H1 (cell line): ENCODE results near the gene FMN2. TPM values are rescaled to one million over a fixed set of nuclear protein-coding genes. Genes with fewer than 3 reads are reported as not detected.

Experiments
- CTCF ChIA-PET: fragments of 300-600 bp; sonication (Branson Sonifier 250); formaldehyde crosslinking; loops from one replicate; lab custom pipeline; 2021; ENCODE audit not compliant: partially characterized antibody; lab: Charles Lee
- POLR2A ChIA-PET: fragments of 300-600 bp; sonication (Branson Sonifier 250); formaldehyde crosslinking; loops from one replicate; lab custom pipeline; 2021; ENCODE audit warnings: inconsistent platforms; ENCODE audit not compliant: partially characterized antibody; lab: Charles Lee
- DNase-seq, 2 experiments: peaks; one replicate each; pipeline versions ENCODE4 v3.0.0 to v3.0.0-alpha.2; 2010 to 2022; ENCODE audit warnings: low spot score in 2 of 2, low read depth in 1 of 2, mixed read lengths in 1 of 2
- FAIRE-seq: peaks from 2 replicates; lab custom pipeline; 2011; peaks lifted over from hg19 to GRCh38; lab: Jason Lieb, UNC
- H2AFZ ChIP-seq: 2 replicates; pipeline ENCODE4 v1.8.1; 2012; ENCODE audit warnings: low read length, inconsistent platforms
- H2AK5ac ChIP-seq: 2 replicates; pipeline ENCODE4 v1.6.1; 2013; ENCODE audit warnings: low read depth, low read length
- H2BK120ac ChIP-seq: replicated peaks from 2 replicates; pipeline ENCODE3; 2013; ENCODE audit warnings: low read depth, low read length, inconsistent platforms
- H2BK12ac ChIP-seq: 2 replicates; pipeline ENCODE4 v1.6.1; 2013; ENCODE audit warnings: low read depth, low read length
- H2BK15ac ChIP-seq: 2 replicates; pipeline ENCODE4 v1.6.1; 2013; ENCODE audit warnings: low read length
- H2BK20ac ChIP-seq: 2 replicates; pipeline ENCODE4 v1.6.1; 2013; ENCODE audit warnings: low read length
- H2BK5ac ChIP-seq: 2 replicates; pipeline ENCODE4 v1.6.1; 2013; ENCODE audit warnings: low read depth, low read length
- H3K14ac ChIP-seq: 2 replicates; pipeline ENCODE4 v1.6.1; 2013; ENCODE audit warnings: inconsistent platforms; ENCODE audit not compliant: insufficient read length
- H3K18ac ChIP-seq: 2 replicates; pipeline ENCODE4 v1.6.1; 2013; ENCODE audit warnings: low read length; ENCODE audit errors: extremely low read depth
- H3K23ac ChIP-seq: 2 replicates; pipeline ENCODE4 v1.6.1; 2013; ENCODE audit warnings: inconsistent platforms; ENCODE audit not compliant: insufficient read length
- H3K23me2 ChIP-seq: 2 replicates; pipeline ENCODE4 v1.6.1; 2013; ENCODE audit warnings: low read depth, low read length
- H3K27ac ChIP-seq: 2 replicates; pipeline ENCODE4 v1.6.1; 2011; ENCODE audit warnings: low read depth, low read length, inconsistent platforms
- H3K27me3 ChIP-seq, 4 experiments: replicated peaks in 1 of 4; 1 replicate in 1 of 4; 2 replicates in 3 of 4; pipeline versions ENCODE4 v1.6.1 to v1.8.1; 2011 to 2013; ENCODE audit warnings: low read length in 3 of 4, mild to moderate bottlenecking in 3 of 4, inconsistent platforms in 2 of 4, mixed read lengths in 2 of 4, moderate library complexity in 1 of 4; ENCODE audit not compliant: control insufficient read depth in 3 of 4, insufficient read depth in 3 of 4; ENCODE audit errors: extremely low read depth in 1 of 4
- H3K36me3 ChIP-seq, 4 experiments: 2 replicates each; pipeline versions ENCODE4 v1.6.1 to v1.8.1; 2011 to 2013; ENCODE audit warnings: mild to moderate bottlenecking in 4 of 4, low read length in 3 of 4, moderate library complexity in 2 of 4, control low read depth in 1 of 4, inconsistent platforms in 1 of 4; ENCODE audit not compliant: insufficient read depth in 4 of 4, control insufficient read depth in 2 of 4
- H3K4ac ChIP-seq: replicated peaks from 2 replicates; pipeline ENCODE3; 2013; ENCODE audit warnings: low read length, low read depth, mixed read lengths, inconsistent platforms; ENCODE audit not compliant: insufficient read length
- H3K4me1 ChIP-seq, 4 experiments: replicated peaks in 1 of 4; 1 replicate in 1 of 4; 2 replicates in 3 of 4; pipeline versions ENCODE4 v1.6.1 to v1.8.1; 2011 to 2013; ENCODE audit warnings: low read length in 3 of 4, inconsistent platforms in 2 of 4, mixed read lengths in 1 of 4; ENCODE audit not compliant: insufficient read depth in 4 of 4, control insufficient read depth in 3 of 4
- H3K4me2 ChIP-seq, 2 experiments: 2 replicates each; pipeline versions ENCODE4 v1.6.1 to v1.8.1; 2011 to 2013; ENCODE audit warnings: low read depth in 2 of 2, low read length in 2 of 2, control low read depth in 1 of 2, inconsistent platforms in 1 of 2, mild to moderate bottlenecking in 1 of 2; ENCODE audit not compliant: insufficient read depth in 1 of 2
- H3K4me3 ChIP-seq, 4 experiments: fragments of 200-600, 300-600 bp in 1 of 4; sonication (generic), shearing (Covaris generic), sonication (Bioruptor Twin) in 1 of 4; 2 replicates each; pipeline versions ENCODE4 v1.5.1 to v1.8.1; 2011 to 2016; ENCODE audit warnings: low read length in 4 of 4, low read depth in 3 of 4, control low read depth in 2 of 4, inconsistent platforms in 2 of 4, mild to moderate bottlenecking in 2 of 4, mixed read lengths in 1 of 4, moderate library complexity in 1 of 4; ENCODE audit not compliant: insufficient read depth in 2 of 4; ENCODE audit errors: extremely low read depth in 1 of 4
- H3K56ac ChIP-seq: replicated peaks from 2 replicates; pipeline ENCODE3; 2013; ENCODE audit warnings: low read depth, mild to moderate bottlenecking, mixed read lengths, low read length, inconsistent platforms; ENCODE audit not compliant: insufficient read length
- H3K79me1 ChIP-seq: 2 replicates; pipeline ENCODE4 v1.6.1; 2013; ENCODE audit warnings: low read depth, low read length, control low read depth
- H3K79me2 ChIP-seq, 2 experiments: 2 replicates each; pipeline versions ENCODE4 v1.6.1 to v1.8.1; 2012 to 2013; ENCODE audit warnings: low read length in 2 of 2, mild to moderate bottlenecking in 2 of 2, inconsistent platforms in 1 of 2; ENCODE audit not compliant: insufficient read depth in 2 of 2, control insufficient read depth in 1 of 2
- H3K9ac ChIP-seq, 4 experiments: replicated peaks in 1 of 4; 1 replicate in 1 of 4; 2 replicates in 3 of 4; pipeline versions ENCODE4 v1.6.1 to v1.8.1; 2011 to 2013; ENCODE audit warnings: low read depth in 3 of 4, low read length in 3 of 4, control low read depth in 2 of 4, mild to moderate bottlenecking in 2 of 4, moderate library complexity in 2 of 4, inconsistent platforms in 1 of 4; ENCODE audit errors: extremely low read depth in 1 of 4
- H3K9me3 ChIP-seq, 2 experiments: 2 replicates each; pipeline versions ENCODE4 v1.6.1 to v1.8.1; 2012 to 2013; ENCODE audit warnings: mild to moderate bottlenecking in 2 of 2, moderate library complexity in 2 of 2, control low read depth in 1 of 2, inconsistent platforms in 1 of 2, low read depth in 1 of 2, low read length in 1 of 2, mixed read lengths in 1 of 2; ENCODE audit not compliant: insufficient read depth in 2 of 2
- H4K20me1 ChIP-seq, 2 experiments: replicated peaks in 1 of 2; 2 replicates each; pipeline versions ENCODE3 to v1.8.1; 2011 to 2013; ENCODE audit warnings: inconsistent platforms in 2 of 2, low read length in 2 of 2, mild to moderate bottlenecking in 1 of 2; ENCODE audit not compliant: insufficient read depth in 2 of 2, control insufficient read depth in 1 of 2
- H4K5ac ChIP-seq: 2 replicates; pipeline ENCODE4 v1.6.1; 2013; ENCODE audit warnings: low read length, low read depth, mixed read lengths, inconsistent platforms; ENCODE audit not compliant: insufficient read length
- H4K8ac ChIP-seq: 2 replicates; pipeline ENCODE4 v1.8.0; 2013; ENCODE audit warnings: mild to moderate bottlenecking, moderate library complexity, low read length, inconsistent platforms; ENCODE audit not compliant: insufficient read depth; ENCODE audit errors: extremely low read depth
- H4K91ac ChIP-seq: replicated peaks from 2 replicates; pipeline ENCODE3; 2013; ENCODE audit warnings: low read length, mixed read lengths, inconsistent platforms; ENCODE audit not compliant: insufficient read length
- CHD2 ChIP-seq: IDR thresholded peaks from 2 replicates; pipeline ENCODE4 v1.6.1; 2012; ENCODE audit warnings: low read length, improper control_type of control experiment
- CTBP2 ChIP-seq: IDR thresholded peaks from 2 replicates; pipeline ENCODE4 v1.7.0; 2011; ENCODE audit warnings: borderline replicate concordance, mild to moderate bottlenecking, moderate library complexity, mixed read lengths, low read length; ENCODE audit not compliant: insufficient read depth, insufficient read length
- PHF8 ChIP-seq: fragments of 200-600 bp; sonication (generic); conservative IDR thresholded peaks from 2 replicates; pipeline ENCODE4 v1.7.1; 2012; ENCODE audit warnings: low read depth, mild to moderate bottlenecking, inconsistent platforms, low read length, moderate library complexity
- POLR2A ChIP-seq, 2 experiments: IDR thresholded peaks; 1 replicate in 1 of 2; 2 replicates in 1 of 2; pipeline ENCODE4 v1.6.1; 2011; ENCODE audit warnings: low read depth in 2 of 2, low read length in 2 of 2, mild to moderate bottlenecking in 2 of 2; ENCODE audit errors: control extremely low read depth in 1 of 2
- RBBP5 ChIP-seq: IDR thresholded peaks from 2 replicates; pipeline ENCODE4 v1.7.1; 2012; ENCODE audit warnings: low read depth, mild to moderate bottlenecking, inconsistent platforms, low read length, moderate library complexity, borderline replicate concordance
- SAP30 ChIP-seq: fragments of 300-600 bp; sonication (generic); IDR thresholded peaks from 2 replicates; pipeline ENCODE4 v1.7.1; 2012; ENCODE audit warnings: low read length, moderate library complexity, mild to moderate bottlenecking, inconsistent platforms; ENCODE audit not compliant: insufficient read depth, insufficient replicate concordance
- YY1 ChIP-seq: IDR thresholded peaks from 2 replicates; pipeline ENCODE4 v1.6.1; 2011; ENCODE audit warnings: low read depth, mild to moderate bottlenecking, low read length
- WGBS, 2 experiments: shearing (Covaris generic) in 1 of 2; methylation state at CpG; one replicate each; pipeline versions ENCODE4 v1.1.6 to v1.1.7; 2013 to 2015; ENCODE audit warnings: low lambda C conversion rate in 2 of 2, mixed read lengths in 2 of 2, inconsistent platforms in 1 of 2, low coverage in 1 of 2, missing lambda C conversion rate in 1 of 2; ENCODE audit not compliant: insufficient replicate concordance in 2 of 2, insufficient coverage in 1 of 2, insufficient read length in 1 of 2; ENCODE audit errors: extremely low coverage in 1 of 2, missing lambda C conversion rate in 1 of 2; 5-methylcytosine and 5-hydroxymethylcytosine counted together
- polyA plus RNA-seq, 7 experiments: library from polyadenylated mRNA; depleted of rRNA in 3 of 7; stranded (reverse) in 5 of 7; unstranded in 2 of 7; fragments of >200 nt in 5 of 7; fragments of 200-250 nt in 2 of 7; gene quantifications; 1 replicate in 5 of 7; 2 replicates in 1 of 7; 4 replicates in 1 of 7; pipeline versions ENCODE4 v1.2.1 to v1.2.3, GENCODE V29; 2011 to 2013; ENCODE audit warnings: missing spikeins in 2 of 7, mixed read lengths in 2 of 7
- total RNA-seq: library from RNA; stranded (reverse); fragmentation: NEBNext Ultra II Directional; extraction: Animal tissue kit (Norgen Biotek cat#: 25700); gene quantifications from 2 replicates; pipeline ENCODE4 v1.2.1, GENCODE V29; 2021
- TF ChIP-seq, protein P1 (sequence below), 3 experiments: IDR thresholded peaks; 1 replicate in 2 of 3; 2 replicates in 1 of 3; pipeline versions ENCODE4 v1.5.1 to v1.6.1; 2011; ENCODE audit warnings: low read length in 3 of 3, mild to moderate bottlenecking in 3 of 3, inconsistent platforms in 2 of 3, low read depth in 1 of 3, moderate library complexity in 1 of 3; ENCODE audit not compliant: insufficient read depth in 1 of 3; ENCODE audit errors: control extremely low read depth in 1 of 3
- TF ChIP-seq, protein P2 (sequence below): IDR thresholded peaks from 2 replicates; pipeline ENCODE4 v1.6.1; 2012; ENCODE audit warnings: inconsistent platforms

Gene FMN2
- total and polyA plus RNA-seq, 2 of the 8 experiments (the other 6 are each of a cell fraction or from before 2014, with no cell fraction given) = 0.83 to 2.0 TPM

DNA sequence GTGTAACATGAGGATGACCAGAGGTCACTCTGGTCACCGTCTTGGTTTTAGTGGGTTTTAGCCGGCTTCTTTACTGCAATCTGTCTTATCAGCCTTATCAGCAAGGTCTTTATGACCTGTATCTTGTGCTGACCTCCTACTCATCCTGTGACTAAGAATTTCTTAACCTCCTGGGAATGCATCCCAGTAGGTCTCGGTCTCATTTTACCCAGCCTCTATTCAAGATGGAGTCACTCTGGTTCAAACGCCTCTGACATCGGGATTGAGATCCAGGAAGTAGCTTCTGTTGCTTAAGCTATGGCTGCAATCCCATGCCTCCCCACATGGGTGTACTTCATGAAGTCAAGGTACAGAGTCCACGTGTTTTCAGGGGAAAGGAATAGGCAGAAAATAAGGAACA, 19.9 kb downstream of the FMN2 start:
- CTCF ChIA-PET = interaction anchor here (0.6 to 3.6 kb wide), 12 partner anchors 11 to 57 kb away, joined by 3 to 19 read pairs (median 4); no protein-coding TSS in a partner anchor
- Histone ChIP-seq H3K9me3 (no peaks in the 10 kb centered on the region), H3K23me2 (no peaks in the 10 kb centered on the region), H4K8ac (no peak overlapping the region), H3K27ac (no peak overlapping the region), H3K56ac (no peak overlapping the region), H3K4me2 (no peak overlapping the region), H2BK12ac (no peak overlapping the region), H3K36me3 (no peaks in the 10 kb centered on the region), H4K20me1 (no peaks in the 10 kb centered on the region), H3K4ac (no peak overlapping the region), H3K4me1 (peaks cover 0 to 5% (median 2%) of the 10 kb centered on the region in 4 experiments; a peak in 1 of 7 replicates), H3K9ac (no peak overlapping the region), H2BK5ac (no peak overlapping the region), H2BK15ac (no peak overlapping the region), H3K79me2 (no peaks in the 10 kb centered on the region), H3K27me3 (no peaks in the 10 kb centered on the region), H3K23ac (no peak overlapping the region), H3K4me3 (no peak overlapping the region), H3K18ac (no peak overlapping the region), H2AK5ac (no peak overlapping the region), H4K91ac (no peak overlapping the region), H2AFZ (no peak overlapping the region), H3K79me1 (no peaks in the 10 kb centered on the region), H4K5ac (no peak overlapping the region), H2BK20ac (no peak overlapping the region), H3K14ac (no peak overlapping the region), H2BK120ac (no peak overlapping the region)
- POLR2A ChIA-PET = no interaction called here
- TF ChIP-seq RBBP5 (no peak), PHF8 (no peak), CTBP2 (no peak), SAP30 (no peak), YY1 (0 out of 2 replicates have a peak, but pooled peaks have one; percentile 51), POLR2A (IDR thresholded peaks at IDR 0.05; ENCODE audit: control extremely low read depth in 1 of 2, low read depth in 2 of 2, low read length in 2 of 2) (no peak), CHD2 (no peak)
- TF ChIP-seq, protein P1, sequence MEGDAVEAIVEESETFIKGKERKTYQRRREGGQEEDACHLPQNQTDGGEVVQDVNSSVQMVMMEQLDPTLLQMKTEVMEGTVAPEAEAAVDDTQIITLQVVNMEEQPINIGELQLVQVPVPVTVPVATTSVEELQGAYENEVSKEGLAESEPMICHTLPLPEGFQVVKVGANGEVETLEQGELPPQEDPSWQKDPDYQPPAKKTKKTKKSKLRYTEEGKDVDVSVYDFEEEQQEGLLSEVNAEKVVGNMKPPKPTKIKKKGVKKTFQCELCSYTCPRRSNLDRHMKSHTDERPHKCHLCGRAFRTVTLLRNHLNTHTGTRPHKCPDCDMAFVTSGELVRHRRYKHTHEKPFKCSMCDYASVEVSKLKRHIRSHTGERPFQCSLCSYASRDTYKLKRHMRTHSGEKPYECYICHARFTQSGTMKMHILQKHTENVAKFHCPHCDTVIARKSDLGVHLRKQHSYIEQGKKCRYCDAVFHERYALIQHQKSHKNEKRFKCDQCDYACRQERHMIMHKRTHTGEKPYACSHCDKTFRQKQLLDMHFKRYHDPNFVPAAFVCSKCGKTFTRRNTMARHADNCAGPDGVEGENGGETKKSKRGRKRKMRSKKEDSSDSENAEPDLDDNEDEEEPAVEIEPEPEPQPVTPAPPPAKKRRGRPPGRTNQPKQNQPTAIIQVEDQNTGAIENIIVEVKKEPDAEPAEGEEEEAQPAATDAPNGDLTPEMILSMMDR (IDR thresholded peaks at IDR 0.05; ENCODE audit: control extremely low read depth in 1 of 3, insufficient read depth in 1 of 3, low read depth in 1 of 3, low read length in 3 of 3) = peak in 1 of 3 experiments; percentile 20; a peak in 1 of 4 replicates
- TF ChIP-seq, protein P2, sequence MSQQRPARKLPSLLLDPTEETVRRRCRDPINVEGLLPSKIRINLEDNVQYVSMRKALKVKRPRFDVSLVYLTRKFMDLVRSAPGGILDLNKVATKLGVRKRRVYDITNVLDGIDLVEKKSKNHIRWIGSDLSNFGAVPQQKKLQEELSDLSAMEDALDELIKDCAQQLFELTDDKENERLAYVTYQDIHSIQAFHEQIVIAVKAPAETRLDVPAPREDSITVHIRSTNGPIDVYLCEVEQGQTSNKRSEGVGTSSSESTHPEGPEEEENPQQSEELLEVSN = no peak
- DNase-seq = no peak
- FAIRE-seq = no peak
- 96% methylated on average over 6 of the region's 6 CpGs; no CpG with 5 or more reads in 1 of the 2 experiments for WGBS, 2 experiments
